Astrocyte (in vitro differentiated cells and primary cell): ENCODE results near the gene PRKAR1A. TPM values are rescaled to one million over a fixed set of nuclear protein-coding genes. Genes with fewer than 3 reads are reported as not detected.

Experiments
- DNase-seq: peaks from one replicate; pipeline ENCODE4 v3.0.0-alpha.2; 2010; ENCODE audit warnings: low read depth
- FAIRE-seq: peaks from 2 replicates; lab custom pipeline; 2011; peaks lifted over from hg19 to GRCh38; lab: Jason Lieb, UNC
- H2AFZ ChIP-seq: 2 replicates; pipeline ENCODE4 v1.6.0; 2012; ENCODE audit warnings: low read depth, low read length, inconsistent platforms
- H3K27ac ChIP-seq: 2 replicates; pipeline ENCODE4 v1.5.1; 2011; ENCODE audit warnings: low read depth, low read length, inconsistent platforms
- H3K27me3 ChIP-seq: 2 replicates; pipeline ENCODE4 v1.6.0; 2011; ENCODE audit warnings: low read length, inconsistent platforms; ENCODE audit not compliant: insufficient read depth
- H3K36me3 ChIP-seq: 2 replicates; pipeline ENCODE4 v1.5.1; 2011; ENCODE audit warnings: low read length, inconsistent platforms; ENCODE audit not compliant: insufficient read depth
- H3K4me1 ChIP-seq: 2 replicates; pipeline ENCODE4 v1.5.1; 2011; ENCODE audit warnings: low read length, inconsistent platforms; ENCODE audit not compliant: insufficient read depth
- H3K4me2 ChIP-seq: 2 replicates; pipeline ENCODE4 v1.6.0; 2012; ENCODE audit warnings: low read length, inconsistent platforms
- H3K4me3 ChIP-seq: 2 replicates; pipeline ENCODE4 v1.5.1; 2011; ENCODE audit warnings: low read depth, mild to moderate bottlenecking, low read length, inconsistent platforms; ENCODE audit not compliant: insufficient read depth
- H3K79me2 ChIP-seq: 2 replicates; pipeline ENCODE4 v1.6.0; 2012; ENCODE audit warnings: mild to moderate bottlenecking, low read length, inconsistent platforms; ENCODE audit not compliant: insufficient read depth
- H3K9ac ChIP-seq: 2 replicates; pipeline ENCODE4 v1.6.0; 2012; ENCODE audit warnings: mild to moderate bottlenecking, low read length, inconsistent platforms
- H3K9me3 ChIP-seq: 2 replicates; pipeline ENCODE4 v1.5.1; 2012; ENCODE audit warnings: low read depth, mild to moderate bottlenecking, low read length, inconsistent platforms; ENCODE audit not compliant: insufficient read depth
- H4K20me1 ChIP-seq: 2 replicates; pipeline ENCODE4 v1.6.0; 2012; ENCODE audit warnings: low read length, inconsistent platforms; ENCODE audit not compliant: insufficient read depth
- H3K27ac Mint-ChIP-seq: one replicate; pipeline ENCODE4 v1.8.0; 2021; ENCODE audit warnings: mild to moderate bottlenecking, mixed read lengths; ENCODE audit not compliant: unreplicated experiment
- H3K27me3 Mint-ChIP-seq: one replicate; pipeline ENCODE4 v1.8.0; 2021; ENCODE audit warnings: low read depth, mixed read lengths; ENCODE audit not compliant: unreplicated experiment
- H3K36me3 Mint-ChIP-seq: one replicate; pipeline ENCODE4 v1.8.0; 2021; ENCODE audit warnings: low read depth, mixed read lengths; ENCODE audit not compliant: unreplicated experiment
- H3K4me1 Mint-ChIP-seq: one replicate; pipeline ENCODE4 v1.8.0; 2021; ENCODE audit warnings: low read depth, mixed read lengths; ENCODE audit not compliant: unreplicated experiment
- H3K4me3 Mint-ChIP-seq: one replicate; pipeline ENCODE4 v1.8.0; 2021; ENCODE audit warnings: mild to moderate bottlenecking, moderate library complexity, mixed read lengths; ENCODE audit not compliant: unreplicated experiment
- H3K9me3 Mint-ChIP-seq: one replicate; pipeline ENCODE4 v1.8.0; 2021; ENCODE audit warnings: mild to moderate bottlenecking, mixed read lengths; ENCODE audit not compliant: unreplicated experiment
- CTCF ChIP-seq: IDR thresholded peaks from 2 replicates; pipeline ENCODE4 v1.5.1; 2011; ENCODE audit warnings: low read depth, mild to moderate bottlenecking, inconsistent platforms, low read length, moderate library complexity; ENCODE audit not compliant: insufficient read depth
- EZH2 ChIP-seq: IDR thresholded peaks from 2 replicates; pipeline ENCODE4 v1.6.1; 2012; ENCODE audit warnings: mild to moderate bottlenecking, low read length, inconsistent platforms; ENCODE audit not compliant: insufficient read depth
- total RNA-seq: library from RNA; stranded (reverse); gene quantifications from 2 replicates; pipeline ENCODE4 v1.2.1, GENCODE V29; 2021

Gene PRKAR1A
- total RNA-seq, 1 donor from 2014 or later, result 235 TPM

- no peaks in the 10 kb centered on the region for H3K79me2 ChIP-seq
- peaks cover 13% of the 10 kb centered on the region for H3K27me3 Mint-ChIP-seq
- no peaks in the 10 kb centered on the region for H3K4me1 ChIP-seq
- H2AFZ ChIP-seq, result no peak overlapping the region
- H3K36me3 ChIP-seq, result no peaks in the 10 kb centered on the region
- no peak overlapping the region for H3K27ac ChIP-seq
- H3K27me3 ChIP-seq, result peaks cover 16% of the 10 kb centered on the region
- TF ChIP-seq EZH2 (no peak), CTCF (no peak)
- no peak overlapping the region for H3K4me2 ChIP-seq
- no peak for DNase-seq
- H3K4me1 Mint-ChIP-seq, result no peaks in the 10 kb centered on the region
- H4K20me1 ChIP-seq, result no peaks in the 10 kb centered on the region
- H3K4me3 Mint-ChIP-seq, result no peak overlapping the region
- no peak overlapping the region for H3K9ac ChIP-seq
- no peak overlapping the region for H3K27ac Mint-ChIP-seq
- H3K36me3 Mint-ChIP-seq, result no peaks in the 10 kb centered on the region
- H3K4me3 ChIP-seq, result no peak overlapping the region
- FAIRE-seq, result no peak
- H3K9me3 Mint-ChIP-seq, result peaks cover 5% of the 10 kb centered on the region
- no peaks in the 10 kb centered on the region for H3K9me3 ChIP-seq
These were observed 31.3 kb upstream of the PRKAR1A start for GRCh38 chr17:68480885-68481284.

- Mint-ChIP-seq H3K36me3 (no peaks in the 10 kb centered on the region), H3K27ac (no peak overlapping the region), H3K4me1 (no peaks in the 10 kb centered on the region), H3K27me3 (peaks cover 17% of the 10 kb centered on the region), H3K4me3 (no peak overlapping the region), H3K9me3 (peaks cover 5% of the 10 kb centered on the region)
- Histone ChIP-seq H3K9ac (no peak overlapping the region), H3K27ac (no peak overlapping the region), H2AFZ (no peak overlapping the region), H4K20me1 (no peaks in the 10 kb centered on the region), H3K4me3 (no peak overlapping the region), H3K36me3 (no peaks in the 10 kb centered on the region), H3K27me3 (peaks cover 18% of the 10 kb centered on the region), H3K79me2 (no peaks in the 10 kb centered on the region), H3K9me3 (no peaks in the 10 kb centered on the region), H3K4me1 (no peaks in the 10 kb centered on the region), H3K4me2 (no peak overlapping the region)
- FAIRE-seq, result no peak
- DNase-seq, result no peak
- TF ChIP-seq EZH2 (no peak), CTCF (no peak)
These were observed 29.6 kb upstream of the PRKAR1A start for GRCh38 chr17:68482576-68483041.

- Mint-ChIP-seq H3K4me1 (no peaks in the 10 kb centered on the region), H3K27me3 (peaks cover 17% of the 10 kb centered on the region), H3K27ac (no peak overlapping the region), H3K9me3 (peaks cover 2% of the 10 kb centered on the region), H3K4me3 (no peak overlapping the region), H3K36me3 (no peaks in the 10 kb centered on the region)
- Histone ChIP-seq H4K20me1 (no peaks in the 10 kb centered on the region), H3K4me2 (no peak overlapping the region), H3K9ac (no peak overlapping the region), H3K27ac (no peak overlapping the region), H3K4me3 (no peak overlapping the region), H3K4me1 (no peaks in the 10 kb centered on the region), H3K27me3 (peaks cover 18% of the 10 kb centered on the region), H3K36me3 (no peaks in the 10 kb centered on the region), H3K79me2 (no peaks in the 10 kb centered on the region), H3K9me3 (no peaks in the 10 kb centered on the region), H2AFZ (no peak overlapping the region)
- no peak for FAIRE-seq
- no peak for TF ChIP-seq EZH2
- DNase-seq, result no peak
These were observed 27.8 kb upstream of the PRKAR1A start for GRCh38 chr17:68484458-68484857.
